ENCODE data around the gene MYLK.

Gene MYLK

DNA sequence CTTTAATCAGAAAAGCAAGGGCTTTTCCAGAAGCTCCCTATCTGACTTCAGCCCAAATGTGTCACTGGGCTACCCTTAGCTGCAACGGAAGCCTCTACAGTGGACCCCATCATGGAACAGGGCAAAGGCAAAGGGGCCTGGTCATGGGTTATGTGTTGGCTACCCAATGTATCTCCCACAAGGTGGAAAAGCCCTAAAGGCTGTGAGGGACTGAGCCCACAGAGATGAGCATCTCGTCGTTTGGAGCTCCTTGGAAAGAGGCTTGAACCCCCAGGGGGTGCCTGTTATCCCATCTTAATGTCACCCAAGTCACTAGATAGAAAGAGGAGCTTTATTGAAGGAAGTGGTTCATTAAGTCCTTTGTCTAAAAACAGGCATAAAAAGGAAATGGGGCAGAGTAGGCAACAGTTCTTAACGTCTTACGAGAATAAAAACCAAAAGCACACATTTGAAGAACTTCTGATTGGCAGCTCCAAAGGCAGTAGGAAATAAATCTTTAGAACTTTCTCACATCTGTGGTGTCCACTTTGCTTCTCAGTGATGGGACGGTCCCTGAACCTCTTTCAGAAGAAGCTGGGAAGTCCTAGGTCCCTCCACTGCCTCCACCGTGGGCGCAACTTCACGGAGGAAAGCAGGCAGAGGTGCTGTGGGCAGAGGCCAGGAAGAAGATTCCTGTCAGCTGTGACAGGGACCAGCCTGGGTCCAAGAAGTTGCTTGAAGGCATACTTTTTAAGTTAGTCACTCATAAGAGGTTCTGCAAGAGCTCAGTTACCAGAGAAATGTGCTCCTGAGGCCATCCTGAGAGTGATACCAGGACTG is 93.7 kb downstream of the MYLK start:
- no peak for DNase-seq

DNA sequence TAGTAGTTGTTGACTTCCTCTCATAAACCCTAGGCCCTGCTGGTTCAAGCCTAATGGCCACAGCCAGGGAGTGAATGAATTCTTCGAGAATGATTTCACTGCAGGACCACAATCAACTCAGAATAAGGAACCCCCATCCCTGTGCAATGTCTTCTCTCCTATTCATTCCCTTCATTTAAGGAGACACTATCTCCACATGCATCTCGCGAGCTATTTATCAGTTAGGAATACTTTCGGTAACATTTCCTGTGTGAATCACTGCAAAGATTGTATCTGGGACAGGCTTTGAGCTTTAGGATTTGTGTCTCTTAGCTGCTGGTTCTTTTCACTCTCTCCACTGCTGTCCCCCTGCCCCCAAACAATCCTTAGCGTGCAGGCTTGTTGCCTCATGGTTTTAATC is 94.4 kb downstream of the MYLK start:
- no peak for DNase-seq

DNA sequence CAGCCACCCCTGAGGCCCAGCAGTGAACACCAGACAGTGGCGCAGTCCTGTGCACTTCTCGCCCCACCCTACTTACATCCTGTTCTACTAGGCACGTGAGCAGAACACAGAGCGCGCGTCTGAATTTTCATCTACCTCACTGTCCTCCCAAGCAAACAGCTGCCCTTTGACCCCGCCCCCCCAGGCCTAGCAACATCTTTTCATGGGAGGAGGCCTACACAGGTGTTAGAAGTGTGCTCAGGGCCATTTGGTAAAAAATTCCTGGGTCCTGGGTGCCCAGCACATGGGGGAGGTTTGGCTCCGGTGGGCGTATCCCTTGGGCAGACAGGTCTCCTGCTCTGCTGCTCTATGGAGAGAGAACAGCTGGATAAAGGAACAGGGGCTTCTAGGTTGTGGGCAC is 95.0 kb downstream of the MYLK start:
- no peak for DNase-seq

DNA sequence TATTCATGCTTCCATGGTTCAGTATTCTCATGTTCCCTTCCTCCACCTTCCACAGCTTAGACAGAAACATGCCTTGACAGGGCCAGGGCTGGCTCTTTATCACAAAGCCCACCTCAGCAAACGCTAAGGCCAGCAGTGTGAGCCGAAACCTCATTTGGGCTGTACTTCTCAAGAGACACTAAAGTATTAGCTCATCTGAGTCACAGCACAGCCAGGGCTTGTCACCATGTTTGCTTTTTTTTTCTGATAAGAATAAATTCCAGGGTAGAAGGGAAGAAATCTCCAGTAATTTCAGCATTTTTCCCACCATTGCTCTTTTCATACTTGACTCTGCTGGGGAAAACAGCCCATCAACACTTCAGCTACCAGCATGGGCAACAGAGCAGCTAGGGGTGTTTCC is 95.4 kb downstream of the MYLK start:
- no peak for DNase-seq

DNA sequence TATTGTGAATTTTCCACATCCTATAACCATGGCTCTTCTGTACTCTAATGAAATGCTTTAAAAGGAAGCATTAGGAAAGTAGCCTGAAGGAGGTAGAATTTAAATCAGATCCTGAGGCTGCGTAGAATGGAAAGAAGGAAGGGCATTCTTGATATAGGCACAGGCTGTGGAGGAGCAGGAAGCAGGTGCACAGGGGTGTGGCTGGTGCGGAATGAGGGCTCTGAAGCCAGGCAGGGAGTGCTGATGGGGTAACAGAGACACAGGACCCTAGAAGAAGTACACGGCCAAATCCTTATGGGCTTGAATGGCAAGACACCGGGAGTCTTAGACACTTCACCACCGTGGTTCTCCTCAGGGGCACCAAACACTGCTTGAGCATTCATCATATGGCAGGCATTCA is 97.0 kb downstream of the MYLK start:
- no peak for DNase-seq

DNA sequence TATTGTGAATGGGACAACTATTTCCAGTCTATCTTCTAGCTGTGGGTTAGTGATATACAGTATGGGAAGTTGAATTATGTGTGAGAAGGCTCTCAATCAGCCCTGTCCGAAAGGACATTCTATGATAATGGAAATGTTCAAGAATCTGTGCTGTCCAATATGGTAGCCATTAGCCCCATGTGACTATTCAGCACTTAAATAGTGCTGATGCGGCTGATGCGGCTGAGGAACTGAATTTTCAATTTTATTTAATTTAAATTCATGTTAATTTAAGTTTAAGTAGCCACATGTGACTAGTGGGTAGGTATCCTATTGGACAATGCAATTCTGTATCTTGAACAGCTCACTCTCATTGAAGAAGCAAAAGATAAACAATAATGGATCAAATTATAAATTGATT is 98.5 kb downstream of the MYLK start:
- DNase-seq: no peak

DNA sequence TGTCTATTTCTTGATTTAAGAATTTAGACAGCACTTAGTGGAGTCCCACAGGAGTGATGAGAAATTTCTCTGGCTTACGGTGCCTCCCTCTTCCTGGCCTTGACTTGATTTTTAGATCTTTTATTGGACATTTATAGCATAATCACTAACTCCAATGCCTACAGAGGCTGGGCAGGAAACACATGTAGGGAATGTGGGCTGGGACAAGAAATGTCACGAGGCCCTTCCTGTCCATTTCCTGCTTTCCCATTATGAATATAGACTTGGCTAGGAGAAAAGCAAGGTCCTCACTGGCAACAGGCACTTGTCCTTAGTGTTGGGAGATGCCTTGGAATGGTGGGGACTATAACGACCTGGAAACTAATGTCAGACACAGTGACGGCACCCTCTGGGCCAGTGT is 100.3 kb downstream of the MYLK start:
- no peak for DNase-seq

DNA sequence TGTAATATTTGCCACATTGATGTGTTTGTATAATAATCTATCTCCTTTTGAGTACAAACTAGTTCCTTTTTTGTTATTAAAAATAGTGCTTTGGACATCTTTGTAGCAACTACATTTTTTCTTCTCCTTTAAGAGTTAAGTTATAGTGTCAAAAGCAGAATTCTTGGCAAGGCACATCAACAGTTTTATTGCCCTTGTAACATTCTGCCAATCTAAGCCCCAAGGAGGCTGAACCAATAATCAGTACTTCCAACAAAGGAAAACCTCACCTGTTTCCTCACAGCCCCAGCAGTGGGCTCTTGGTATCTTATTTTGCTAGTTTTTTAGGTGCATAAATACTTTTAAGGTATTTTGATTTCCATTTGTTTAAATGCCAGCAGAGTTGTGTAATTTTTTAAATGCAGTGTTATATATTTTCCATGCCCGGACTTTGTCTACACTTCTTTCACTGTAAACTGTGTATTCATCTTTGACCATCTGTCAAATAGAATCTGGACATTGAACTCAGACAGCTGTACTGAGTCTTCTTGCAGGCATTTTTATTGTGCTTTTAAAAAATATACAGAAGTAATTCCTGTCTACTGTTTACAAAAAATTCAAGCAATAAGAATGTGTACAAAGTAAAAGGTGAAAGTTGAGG is 101.0 kb downstream of the MYLK start:
- no peak for DNase-seq

DNA sequence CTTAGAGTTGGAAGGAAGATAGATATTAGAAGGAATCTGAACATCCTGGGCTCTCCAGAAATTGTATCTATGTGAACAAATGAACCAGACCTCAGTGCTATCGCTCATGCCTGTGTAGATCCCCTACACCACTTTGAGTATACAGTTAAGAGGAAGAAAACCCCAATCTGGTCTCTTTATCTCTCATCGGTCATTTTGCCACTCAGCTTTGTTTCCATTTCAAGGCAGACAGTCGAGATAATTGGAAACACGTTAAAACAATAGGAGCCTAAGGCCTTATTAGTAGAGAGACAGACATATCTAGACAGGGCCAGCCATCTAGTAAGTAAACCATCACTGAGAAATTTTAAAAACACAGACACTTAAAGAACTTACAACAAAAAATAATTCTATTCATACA is 101.6 kb downstream of the MYLK start:
- no peak for DNase-seq

DNA sequence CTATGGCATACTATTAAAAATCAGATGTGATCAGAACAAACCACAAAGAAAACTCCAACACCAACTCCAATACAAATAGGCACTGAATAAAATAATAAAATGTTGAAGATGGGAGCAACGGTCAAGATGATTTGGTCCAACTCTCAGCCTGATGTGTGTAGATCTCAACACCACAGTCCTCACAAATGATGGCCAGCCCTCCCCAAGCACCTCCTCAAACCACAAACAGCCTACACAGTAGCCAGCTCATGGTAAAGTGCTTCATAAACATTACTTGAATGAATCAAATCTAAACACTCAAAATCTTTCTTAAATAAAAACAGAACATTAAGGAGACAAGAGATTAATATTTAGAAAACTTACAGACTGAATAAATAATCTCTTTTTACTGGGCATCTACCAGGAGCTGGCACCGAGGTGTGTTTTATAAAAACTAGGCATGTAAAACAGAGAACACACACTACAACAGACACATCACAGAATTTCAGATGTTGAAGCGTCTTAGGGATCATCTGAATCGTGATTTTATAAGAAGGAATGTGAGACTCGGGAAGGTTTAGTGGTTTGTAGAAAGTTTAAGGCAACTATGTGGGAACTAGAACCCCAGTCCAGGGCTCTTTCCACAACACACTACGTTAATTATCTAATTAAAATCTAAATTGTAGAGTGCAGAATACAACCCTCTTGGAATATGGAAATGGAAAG is 102.4 kb downstream of the MYLK start:
- DNase-seq: no peak

DNA sequence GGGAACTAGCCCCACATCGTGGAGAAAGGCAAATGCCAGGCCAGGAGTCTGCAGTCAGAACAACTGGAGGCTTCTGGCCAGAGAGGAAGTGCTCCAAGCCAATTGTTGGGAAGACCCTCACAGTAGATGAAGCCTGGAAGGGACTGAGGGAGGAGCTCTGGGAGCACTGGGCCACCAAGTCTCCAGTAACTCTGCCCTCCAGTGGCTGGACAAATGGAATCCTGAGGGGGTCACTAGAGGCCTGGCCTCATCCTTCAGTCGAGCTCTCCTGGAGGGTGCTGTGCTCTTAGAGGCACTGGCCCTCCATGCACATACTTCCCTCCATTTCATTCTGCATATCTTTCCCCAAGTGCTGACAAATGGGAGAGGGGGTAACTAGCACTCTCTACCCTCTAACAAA is 103.0 kb downstream of the MYLK start:
- DNase-seq: no peak

DNA sequence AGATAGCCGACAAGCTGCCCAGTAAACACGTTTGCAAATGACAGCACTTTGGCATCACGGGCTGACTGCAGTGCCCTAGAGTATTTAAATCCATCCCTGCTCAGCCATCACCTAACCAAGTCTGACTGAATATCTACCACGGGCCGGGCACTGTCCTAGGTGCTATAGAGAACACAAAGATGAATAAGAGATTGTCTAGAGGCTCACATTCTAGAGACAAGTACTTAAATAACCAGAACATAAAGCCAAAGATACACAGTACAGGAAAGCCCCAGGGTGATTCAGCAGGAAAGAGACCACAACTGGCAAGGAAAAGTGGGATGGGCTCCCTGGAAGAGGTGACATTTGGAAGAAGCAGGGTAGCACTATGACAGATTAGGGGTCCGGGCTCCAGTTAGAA is 103.5 kb downstream of the MYLK start:
- DNase-seq: no peak

DNA sequence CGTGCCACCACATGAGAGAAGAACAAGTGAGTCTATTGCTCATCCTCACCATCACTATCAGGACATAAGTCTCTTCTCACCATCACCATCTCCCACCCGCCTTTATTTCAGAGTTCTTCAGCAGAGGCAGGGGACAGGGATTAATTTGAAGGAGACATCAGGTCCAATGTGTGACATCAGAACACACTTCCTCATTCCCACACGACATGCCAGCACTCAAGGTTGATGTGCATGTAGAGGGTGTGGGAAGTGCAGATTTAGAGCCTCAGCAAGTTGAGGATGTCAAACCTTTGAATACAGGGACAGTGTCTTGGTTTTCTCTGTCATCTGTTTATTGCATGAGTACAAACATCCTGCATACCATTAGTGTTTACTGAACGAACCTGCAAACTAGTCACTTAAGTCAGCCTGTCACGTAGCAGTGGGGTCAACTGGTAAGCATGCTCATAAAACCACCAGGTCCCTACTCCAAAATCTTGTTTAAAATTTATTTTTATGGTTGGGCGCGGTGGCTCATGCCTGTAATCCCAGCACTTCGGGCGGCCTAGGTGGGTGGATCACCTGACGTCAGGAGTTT is 104.4 kb downstream of the MYLK start:
- DNase-seq: no peak

DNA sequence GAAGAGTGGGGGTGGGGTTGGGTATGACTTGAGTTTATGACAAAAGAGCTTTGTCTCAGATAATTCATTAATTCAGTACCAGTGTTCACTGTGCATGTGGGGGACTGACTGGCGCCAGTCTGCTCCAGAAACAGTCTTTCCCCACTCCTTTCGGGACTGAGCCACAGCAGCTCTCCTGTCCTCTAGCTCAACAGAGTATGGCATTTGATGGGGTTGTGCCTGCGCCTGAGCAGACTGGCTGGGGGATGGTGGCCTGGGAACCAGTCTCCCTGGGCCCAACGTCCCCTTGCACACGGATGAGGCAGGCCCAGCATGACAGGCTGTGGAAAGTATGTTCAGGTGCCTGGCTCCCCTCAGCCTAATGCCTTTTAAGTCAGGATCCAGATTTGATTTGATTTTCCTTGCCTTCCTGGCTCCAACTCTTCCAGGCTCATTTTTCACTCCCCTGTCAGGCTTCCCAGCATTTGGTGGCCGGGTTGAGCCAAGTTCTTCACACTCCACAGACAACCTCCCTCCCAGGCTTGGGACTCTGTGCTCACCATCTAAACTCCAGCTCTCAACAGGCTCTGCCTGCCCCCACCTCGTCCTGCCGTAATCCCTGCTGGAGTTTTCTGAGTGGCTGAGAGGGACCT is 105.0 kb downstream of the MYLK start:
- DNase-seq: peak; percentile 34 to 42

DNA sequence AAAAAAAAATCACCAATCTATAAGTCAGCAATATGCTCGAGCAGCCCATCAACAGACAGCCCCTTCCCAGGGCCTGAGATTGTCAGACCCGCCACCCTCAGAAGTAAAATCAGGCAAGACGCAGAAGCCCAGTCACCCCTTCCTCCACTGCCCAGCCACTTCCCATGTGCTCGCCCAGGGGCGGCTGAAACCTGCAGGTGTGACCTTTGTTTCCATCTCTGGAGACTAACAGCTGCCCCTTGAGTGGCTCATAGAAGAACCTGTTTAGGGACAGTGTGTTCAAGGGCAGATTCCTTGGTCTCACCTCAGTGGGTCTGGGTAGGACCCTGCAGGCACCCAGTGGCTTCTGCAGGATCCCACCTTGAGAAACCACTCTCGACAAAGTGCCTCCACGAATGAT is 105.6 kb downstream of the MYLK start:
- DNase-seq: no peak

DNA sequence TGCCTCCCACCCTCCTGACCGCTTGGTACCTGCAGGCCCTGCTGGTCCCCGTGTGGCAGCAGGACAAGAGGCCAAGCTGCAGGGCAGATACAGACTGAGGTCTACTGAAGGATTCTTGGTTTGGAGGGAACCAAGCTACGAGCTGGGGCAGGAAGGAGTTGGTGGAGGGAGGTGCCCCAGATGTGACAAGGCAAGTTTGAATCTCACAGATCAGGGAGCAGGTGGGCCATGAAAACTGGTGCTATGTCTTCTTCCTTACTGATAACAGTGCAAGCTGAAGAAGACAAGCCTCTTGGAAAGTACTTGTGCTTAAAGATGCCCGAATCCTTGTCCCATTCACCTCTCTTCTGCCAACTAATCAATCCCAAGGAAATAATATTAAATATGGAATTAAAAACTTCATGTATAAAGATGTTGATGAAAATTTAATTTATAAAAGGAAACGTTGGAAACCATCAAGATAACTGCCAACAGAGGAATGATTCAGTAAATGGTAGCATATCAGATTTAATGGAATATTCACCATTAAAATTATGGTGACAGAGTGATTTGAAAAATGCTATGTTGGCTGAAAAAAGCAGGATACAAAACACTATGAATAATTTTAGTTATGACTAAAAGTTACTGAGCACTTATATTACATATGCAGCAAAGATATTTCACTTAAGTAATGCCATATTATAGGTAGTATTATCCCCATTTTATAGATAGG is 107.9 kb downstream of the MYLK start:
- DNase-seq: no peak

DNA sequence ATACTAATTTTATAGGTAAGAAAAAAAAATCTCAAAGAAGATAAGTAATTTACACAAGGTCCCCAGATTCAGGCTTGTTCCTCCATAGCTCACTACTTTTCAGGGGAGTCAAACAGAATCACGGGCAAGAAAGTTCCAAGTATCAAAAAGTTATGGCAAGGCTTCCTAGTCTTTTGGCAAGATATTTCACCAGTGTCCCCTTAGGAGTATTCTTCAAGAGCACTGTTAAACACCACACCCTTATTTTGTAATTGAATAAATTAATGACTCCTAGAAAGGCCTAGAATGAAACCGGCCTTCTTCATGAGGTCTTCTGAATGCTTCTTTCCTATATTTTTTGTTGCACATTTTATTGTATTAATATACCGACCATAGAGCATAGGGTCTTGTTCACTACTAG is 109.7 kb downstream of the MYLK start:
- DNase-seq: no peak

DNA sequence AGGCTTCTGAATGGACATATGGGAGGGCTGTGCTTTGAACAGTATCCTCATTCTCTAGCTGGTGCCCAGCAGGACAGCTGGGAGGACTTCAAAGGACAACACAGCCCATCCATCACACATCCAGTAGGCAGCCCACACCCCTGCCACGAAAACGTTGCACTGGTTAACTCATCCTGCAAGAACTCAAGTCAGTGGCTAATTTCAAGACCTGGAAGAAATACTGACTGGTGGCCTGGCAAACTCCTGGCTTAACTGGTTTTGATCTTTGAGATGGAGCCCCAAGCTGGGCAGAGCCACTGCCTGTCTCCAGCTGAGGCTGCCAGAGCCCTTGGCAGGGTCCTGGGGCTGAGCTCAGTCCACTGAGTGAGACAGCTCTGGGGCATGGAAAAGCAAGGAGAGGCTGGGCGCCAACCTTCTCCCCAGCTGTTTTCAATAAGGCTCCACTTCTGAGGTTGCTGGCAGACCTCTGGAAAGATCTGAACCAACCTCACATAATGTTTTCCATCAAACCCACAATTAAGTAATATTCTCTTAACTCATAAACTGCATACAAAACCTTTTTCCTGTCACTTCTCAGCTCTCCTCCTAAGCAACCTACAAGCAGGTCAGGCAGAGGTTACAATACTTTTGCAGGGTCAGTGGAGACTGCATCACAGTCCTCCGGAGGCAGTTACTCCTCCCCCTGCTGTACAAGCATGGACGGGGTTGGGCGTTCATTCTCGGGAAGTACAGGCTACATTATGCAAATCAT is 110.3 kb downstream of the MYLK start:
- peak; percentile 63 to 84 for DNase-seq

DNA sequence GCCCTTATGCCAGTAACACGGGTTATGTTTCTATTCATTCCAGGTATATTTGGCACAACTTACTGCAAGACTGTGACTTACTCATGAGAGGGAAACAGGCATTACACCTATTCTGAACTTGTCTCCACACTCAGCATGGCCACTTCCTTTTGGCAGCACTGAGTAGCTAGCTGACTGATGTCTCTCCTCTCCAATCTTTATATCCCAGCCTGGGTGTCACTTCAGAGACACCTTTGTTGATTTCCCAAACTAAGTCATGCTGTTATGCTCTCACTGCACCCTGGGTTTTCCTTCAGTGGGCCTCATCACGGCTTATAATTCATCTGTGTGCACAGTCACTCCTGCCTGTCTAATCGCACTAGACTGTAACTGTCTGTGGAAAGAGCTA is 114.8 kb downstream of the MYLK start:
- no peak for DNase-seq

DNA sequence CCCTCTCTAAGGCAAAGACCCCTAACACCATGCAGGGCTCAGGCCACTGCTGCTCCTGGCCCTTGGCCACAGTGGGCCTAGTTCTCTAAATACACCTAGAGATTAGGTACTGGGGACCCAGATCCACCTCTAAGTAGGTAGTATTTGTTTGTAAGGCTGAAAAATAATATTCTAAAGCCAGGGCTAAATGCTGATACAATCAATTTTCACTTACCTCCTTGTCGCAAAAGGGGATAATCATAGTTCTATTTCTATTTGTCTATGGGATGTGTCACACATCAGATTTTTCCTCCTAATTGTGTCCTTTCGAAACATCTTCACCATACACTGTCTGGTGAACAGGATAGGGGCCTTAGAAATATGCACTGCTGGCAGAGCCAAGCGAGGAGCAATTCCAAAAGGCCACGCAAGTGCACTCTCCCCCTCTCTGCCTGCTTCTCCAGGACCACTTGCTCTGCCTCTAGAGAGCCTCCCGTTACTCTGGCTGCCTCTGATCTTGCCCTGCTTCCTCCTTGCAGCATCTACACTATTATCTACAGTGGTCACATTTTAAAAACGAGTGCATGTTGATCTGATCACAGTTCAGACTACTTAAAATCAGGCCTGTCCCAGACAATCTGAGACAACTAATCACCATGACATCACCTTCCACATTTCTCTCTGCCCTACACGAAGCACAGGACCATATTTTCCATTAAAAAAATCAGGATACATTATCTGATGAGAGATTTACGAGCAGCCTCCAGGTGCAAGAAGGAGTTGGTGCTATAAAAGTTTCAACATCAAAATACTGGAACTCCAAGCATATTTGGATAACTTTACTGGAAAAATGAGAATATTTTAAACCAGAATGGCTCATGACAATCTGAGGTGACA is 115.4 kb downstream of the MYLK start:
- no peak for DNase-seq
